ENCODE data around the gene VSTM4. TPM values are rescaled to one million over a fixed set of nuclear protein-coding genes. Genes with fewer than 3 reads are reported as not detected.

The VSTM4 gene
- total and polyA plus RNA-seq, 9 of the 15 experiments (the other 6 are each of a cell fraction or from before 2014, with no cell fraction given): 1.0 to 7.9 (median 3.0) TPM

DNA sequence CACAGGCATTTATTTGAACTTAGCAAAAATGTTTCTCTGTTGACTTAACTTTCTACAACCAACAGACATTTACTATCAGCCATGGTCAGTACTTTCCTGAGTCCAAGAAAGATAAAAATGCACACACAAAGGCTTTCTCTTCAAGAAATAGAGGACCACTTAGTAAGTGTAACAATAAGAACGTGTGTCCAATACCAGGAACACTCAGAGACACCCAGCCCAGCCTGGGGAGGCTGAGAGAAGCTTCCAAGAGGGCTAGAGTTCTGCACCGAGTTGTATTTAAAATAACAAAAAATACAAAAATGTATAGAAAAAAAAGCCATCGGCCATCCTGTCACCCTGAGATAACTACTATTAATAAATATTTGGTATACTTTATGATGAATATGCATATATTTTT is 35.8 kb downstream of the VSTM4 start (continued):
- TF ChIP-seq, protein P1, sequence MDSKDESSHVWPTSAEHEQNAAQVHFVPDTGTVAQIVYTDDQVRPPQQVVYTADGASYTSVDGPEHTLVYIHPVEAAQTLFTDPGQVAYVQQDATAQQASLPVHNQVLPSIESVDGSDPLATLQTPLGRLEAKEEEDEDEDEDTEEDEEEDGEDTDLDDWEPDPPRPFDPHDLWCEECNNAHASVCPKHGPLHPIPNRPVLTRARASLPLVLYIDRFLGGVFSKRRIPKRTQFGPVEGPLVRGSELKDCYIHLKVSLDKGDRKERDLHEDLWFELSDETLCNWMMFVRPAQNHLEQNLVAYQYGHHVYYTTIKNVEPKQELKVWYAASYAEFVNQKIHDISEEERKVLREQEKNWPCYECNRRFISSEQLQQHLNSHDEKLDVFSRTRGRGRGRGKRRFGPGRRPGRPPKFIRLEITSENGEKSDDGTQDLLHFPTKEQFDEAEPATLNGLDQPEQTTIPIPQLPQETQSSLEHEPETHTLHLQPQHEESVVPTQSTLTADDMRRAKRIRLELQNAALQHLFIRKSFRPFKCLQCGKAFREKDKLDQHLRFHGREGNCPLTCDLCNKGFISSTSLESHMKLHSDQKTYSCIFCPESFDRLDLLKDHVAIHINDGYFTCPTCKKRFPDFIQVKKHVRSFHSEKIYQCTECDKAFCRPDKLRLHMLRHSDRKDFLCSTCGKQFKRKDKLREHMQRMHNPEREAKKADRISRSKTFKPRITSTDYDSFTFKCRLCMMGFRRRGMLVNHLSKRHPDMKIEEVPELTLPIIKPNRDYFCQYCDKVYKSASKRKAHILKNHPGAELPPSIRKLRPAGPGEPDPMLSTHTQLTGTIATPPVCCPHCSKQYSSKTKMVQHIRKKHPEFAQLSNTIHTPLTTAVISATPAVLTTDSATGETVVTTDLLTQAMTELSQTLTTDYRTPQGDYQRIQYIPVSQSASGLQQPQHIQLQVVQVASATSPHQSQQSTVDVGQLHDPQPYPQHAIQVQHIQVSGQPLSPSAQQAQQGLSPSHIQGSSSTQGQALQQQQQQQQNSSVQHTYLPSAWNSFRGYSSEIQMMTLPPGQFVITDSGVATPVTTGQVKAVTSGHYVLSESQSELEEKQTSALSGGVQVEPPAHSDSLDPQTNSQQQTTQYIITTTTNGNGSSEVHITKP (IDR thresholded peaks at IDR 0.05; ENCODE audit: partially characterized antibody): no peak
- no peak for TF ChIP-seq ZNF282 (CRISPR knock-in tag; IDR thresholded peaks at IDR 0.05)
- no peak for TF ChIP-seq ZNF23 (CRISPR knock-in tag; IDR thresholded peaks at IDR 0.05)
- TF ChIP-seq HEY1 (CRISPR knock-in tag; IDR thresholded peaks at IDR 0.05; ENCODE audit: borderline replicate concordance): no peak

DNA sequence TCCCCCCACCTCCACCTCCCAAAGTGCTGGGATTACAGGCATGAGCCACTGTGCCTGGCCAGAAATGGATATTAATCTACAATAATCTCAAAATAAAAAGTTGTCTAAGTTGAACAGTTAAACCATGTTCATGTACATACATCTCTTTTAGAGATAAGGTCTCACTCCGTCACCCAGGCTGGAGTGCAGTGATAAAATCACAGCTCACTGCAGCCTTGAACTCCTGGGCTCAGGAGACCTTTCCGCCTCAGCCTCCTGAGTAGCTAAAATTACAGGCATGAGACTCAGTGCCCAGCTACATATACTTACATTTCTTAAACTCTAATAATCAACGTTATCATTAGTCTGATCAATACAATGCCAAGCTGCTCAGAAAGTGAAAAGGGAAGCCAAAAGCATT is 36.2 kb downstream of the VSTM4 start:
- Histone ChIP-seq H4K20me1 (replicated peaks; ENCODE audit: control insufficient read depth, insufficient read depth, low read length) (no peaks in the 10 kb centered on the region; the same call in 1 of the 2 replicates), H2AFZ (ENCODE audit: low read depth, low read length) (no peak overlapping the region), H3K9me3 (replicated peaks; ENCODE audit: control insufficient read depth, insufficient read depth, low read depth, low read length) (no peaks in the 10 kb centered on the region), H3K4me2 (ENCODE audit: insufficient read depth, low read length) (no peak overlapping the region), H3K9ac (ENCODE audit: insufficient read depth in 1 of 2, low read depth in 2 of 2, low read length in 2 of 2) (no peak overlapping the region), H3K36me3 (ENCODE audit: control insufficient read depth, insufficient read depth, low read length) (peaks cover 4% of the 10 kb centered on the region; the same call in 1 of the 3 replicates), H3K27ac (ENCODE audit: extremely low read depth, low read depth, low read length) (no peak overlapping the region), H3K9me1 (ENCODE audit: control insufficient read depth, insufficient read depth, low read length) (no peaks in the 10 kb centered on the region), H3K4me1 (replicated peaks in 1 of 2; ENCODE audit: control insufficient read depth in 2 of 2, insufficient read depth in 2 of 2, low read length in 2 of 2) (peaks cover 0 to 15% of the 10 kb centered on the region in 2 experiments; a peak in 3 of 5 replicates), H3K27me3 (ENCODE audit: control insufficient read depth in 2 of 2, insufficient read depth in 2 of 2, low read length in 2 of 2) (no peaks in the 10 kb centered on the region), H3K4me3 (no peak overlapping the region), H3K79me2 (ENCODE audit: control insufficient read depth, insufficient read depth, low read length) (no peaks in the 10 kb centered on the region)
- ATAC-seq: no peak
- no TSS peak for BruUV-seq (replicated peaks)
- ChIA-PET CTCF (ENCODE audit: low intra/inter-chr PET ratio) (no interaction called here), POLR2A (interaction anchor here (3.2 kb wide), 1 partner anchor 8 kb away, joined by 10 read pairs; no protein-coding TSS in a partner anchor)
- TF ChIP-seq CBFA2T3 (IDR thresholded peaks at IDR 0.05) (0 out of 2 replicates have a peak, but pooled peaks have one; percentile 19), SPI1 (IDR thresholded peaks at IDR 0.05; ENCODE audit: borderline replicate concordance, low read depth, low read length) (no peak), NFXL1 (CRISPR knock-in tag; IDR thresholded peaks at IDR 0.05) (no peak)
- WGBS (ENCODE audit: insufficient coverage, low coverage, missing lambda C conversion rate): 10% methylated on average over 3 of the region's 3 CpGs
- in situ Hi-C loops (cut with MboI): no loop called here
- intact Hi-C loops (cut with micrococcal nuclease): no loop called here
- DNase-seq (ENCODE audit: extremely low read depth in 1 of 4, low spot score in 3 of 4): no peak
- FAIRE-seq: no peak
